HUES48 (cell line): ENCODE data around the gene RAET1L.
"Not testable (repeated sequence)": the region's sequence is repeated elsewhere in the genome, so short reads cannot be mapped to it uniquely, and the experiment has no call there.

Experiments
- H3K27ac ChIP-seq: one replicate; pipeline ENCODE4 v1.7.0; 2013; ENCODE audit warnings: low read depth, low read length, inconsistent platforms
- H3K27me3 ChIP-seq: 2 replicates; pipeline ENCODE4 v1.6.1; 2013; ENCODE audit warnings: mild to moderate bottlenecking, low read length; ENCODE audit not compliant: control insufficient read depth, insufficient read depth
- H3K36me3 ChIP-seq: 2 replicates; pipeline ENCODE4 v1.6.1; 2013; ENCODE audit warnings: low read length; ENCODE audit not compliant: control insufficient read depth, insufficient read depth
- H3K4me1 ChIP-seq: 2 replicates; pipeline ENCODE4 v1.6.1; 2013; ENCODE audit warnings: mild to moderate bottlenecking, low read length; ENCODE audit not compliant: control insufficient read depth, insufficient read depth
- H3K4me3 ChIP-seq: 2 replicates; pipeline ENCODE4 v1.5.1; 2013; ENCODE audit warnings: mild to moderate bottlenecking, low read depth, low read length
- H3K9ac ChIP-seq: 2 replicates; pipeline ENCODE4 v1.6.1; 2013; ENCODE audit warnings: mild to moderate bottlenecking, low read depth, low read length, moderate library complexity
- H3K9me3 ChIP-seq: 2 replicates; pipeline ENCODE4 v1.6.1; 2013; ENCODE audit warnings: low read length; ENCODE audit not compliant: control insufficient read depth, insufficient read depth

The RAET1L gene

GRCh38 chr6:150003599-150003998 lies 21.7 kb downstream of the RAET1L start:
- H3K27me3 ChIP-seq = peaks cover 66% of the 10 kb centered on the region
- H3K4me1 ChIP-seq, H3K9me3 ChIP-seq, H3K36me3 ChIP-seq, H3K27ac ChIP-seq, H3K4me3 ChIP-seq, H3K9ac ChIP-seq: not testable (repeated sequence)

- H3K4me3 ChIP-seq = no peak overlapping the region
- H3K9me3 ChIP-seq = no peaks in the 10 kb centered on the region
- no peak overlapping the region for H3K27ac ChIP-seq
- no peak overlapping the region for H3K9ac ChIP-seq
- peaks cover 63% of the 10 kb centered on the region for H3K27me3 ChIP-seq
- H3K4me1 ChIP-seq = no peaks in the 10 kb centered on the region
- no peaks in the 10 kb centered on the region for H3K36me3 ChIP-seq
Observed at GRCh38 chr6:150002710-150003109, 22.6 kb downstream of the RAET1L start.

GRCh38 chr6:150001295-150002008 lies 23.9 kb downstream of the RAET1L start:
- Histone ChIP-seq H3K9me3 (no peaks in the 10 kb centered on the region), H3K27ac (no peak overlapping the region), H3K27me3 (peaks cover 69% of the 10 kb centered on the region), H3K9ac (no peak overlapping the region), H3K4me3 (no peak overlapping the region), H3K36me3 (no peaks in the 10 kb centered on the region), H3K4me1 (no peaks in the 10 kb centered on the region)

GRCh38 chr6:149999636-150000035 lies 25.7 kb downstream of the RAET1L start:
- H3K27me3 ChIP-seq = peaks cover 76% of the 10 kb centered on the region

GRCh38 chr6:149995971-149996370 lies 29.4 kb downstream of the RAET1L start:
- no peaks in the 10 kb centered on the region for H3K36me3 ChIP-seq
- H3K27me3 ChIP-seq = peaks cover 78% of the 10 kb centered on the region
- H3K4me3 ChIP-seq = no peak overlapping the region
- no peak overlapping the region for H3K27ac ChIP-seq
- no peaks in the 10 kb centered on the region for H3K4me1 ChIP-seq
- H3K9me3 ChIP-seq = no peaks in the 10 kb centered on the region
- H3K9ac ChIP-seq = no peak overlapping the region

More at GRCh38 chr6:149999636-150000035, 25.7 kb downstream of the RAET1L start:
- Histone ChIP-seq H3K36me3 (no peaks in the 10 kb centered on the region), H3K4me1 (no peaks in the 10 kb centered on the region), H3K9ac (no peak overlapping the region), H3K9me3 (no peaks in the 10 kb centered on the region), H3K4me3 (no peak overlapping the region), H3K27ac (no peak overlapping the region)

GRCh38 chr6:149995235-149995750 lies 30.0 kb downstream of the RAET1L start:
- no peaks in the 10 kb centered on the region for H3K36me3 ChIP-seq
- 0 out of 2 replicates have a peak, but pooled peaks cover 3% of the 10 kb centered on the region for H3K4me1 ChIP-seq
- H3K27me3 ChIP-seq = peaks cover 81% of the 10 kb centered on the region
- no peak overlapping the region for H3K27ac ChIP-seq
- H3K9ac ChIP-seq = no peak overlapping the region
- no peaks in the 10 kb centered on the region for H3K9me3 ChIP-seq
- no peak overlapping the region for H3K4me3 ChIP-seq

- H3K4me1 ChIP-seq = peaks cover 7% of the 10 kb centered on the region; the same call in 1 of the 2 replicates
- no peak overlapping the region for H3K4me3 ChIP-seq
- H3K27me3 ChIP-seq = peaks cover 100% of the 10 kb centered on the region
- H3K9me3 ChIP-seq = 0 out of 2 replicates have a peak, but pooled peaks cover 4% of the 10 kb centered on the region
- no peak overlapping the region for H3K9ac ChIP-seq
- H3K36me3 ChIP-seq = no peaks in the 10 kb centered on the region
- H3K27ac ChIP-seq = no peak overlapping the region
Observed at GRCh38 chr6:149991838-149992237, 33.5 kb downstream of the RAET1L start.

GRCh38 chr6:149991472-149991795 lies 33.9 kb downstream of the RAET1L start:
- H3K4me1 ChIP-seq, H3K27ac ChIP-seq, H3K9ac ChIP-seq, H3K9me3 ChIP-seq, H3K4me3 ChIP-seq, H3K36me3 ChIP-seq: not testable (repeated sequence)
- H3K27me3 ChIP-seq = peaks cover 100% of the 10 kb centered on the region

GRCh38 chr6:149990661-149991471 lies 34.5 kb downstream of the RAET1L start:
- 0 out of 2 replicates have a peak, but pooled peaks cover 4% of the 10 kb centered on the region for H3K9me3 ChIP-seq
- H3K4me3 ChIP-seq = peak overlapping the region; percentile 33; the same call in 1 of the 2 replicates
- H3K27me3 ChIP-seq = peaks cover 100% of the 10 kb centered on the region
- peaks cover 7% of the 10 kb centered on the region; the same call in 1 of the 2 replicates for H3K4me1 ChIP-seq
- H3K9ac ChIP-seq = no peak overlapping the region
- H3K27ac ChIP-seq = no peak overlapping the region
- no peaks in the 10 kb centered on the region for H3K36me3 ChIP-seq

- Histone ChIP-seq H3K36me3 (no peaks in the 10 kb centered on the region), H3K4me1 (peaks cover 7% of the 10 kb centered on the region; the same call in 1 of the 2 replicates), H3K4me3 (peak overlapping the region; percentile 33; the same call in 1 of the 2 replicates), H3K9ac (no peak overlapping the region), H3K27ac (no peak overlapping the region), H3K27me3 (peaks cover 100% of the 10 kb centered on the region), H3K9me3 (0 out of 2 replicates have a peak, but pooled peaks cover 4% of the 10 kb centered on the region)
Observed at GRCh38 chr6:149990212-149990660, 35.1 kb downstream of the RAET1L start.
